Stimulated activated CD4-positive, alpha-beta T cell treated with anti-CD3 and anti-CD28 coated beads, Interleukin-1b, Interleukin-23, amount 100 ng/mL, for 48 hours (primary cell): Measurements from ENCODE around the gene RPN2.

ENCODE experiments used
- DNase-seq: peaks from one replicate; pipeline ENCODE4 v3.0.0-alpha.2; 2020

The RPN2 gene

GRCh38 chr20:37270576-37271420 is 91.7 kb downstream of the RPN2 start:
- no peak for DNase-seq

GRCh38 chr20:37271421-37271768 is 92.3 kb downstream of the RPN2 start:
- DNase-seq: no peak

GRCh38 chr20:37273988-37274387 is 94.9 kb downstream of the RPN2 start:
- no peak for DNase-seq

GRCh38 chr20:37274851-37275524 is 95.9 kb downstream of the RPN2 start:
- no peak for DNase-seq

GRCh38 chr20:37276494-37277252 is 97.5 kb downstream of the RPN2 start:
- DNase-seq: no peak

GRCh38 chr20:37277253-37277593 is 98.1 kb downstream of the RPN2 start:
- DNase-seq: no peak

GRCh38 chr20:37278966-37279590 is 99.9 kb downstream of the RPN2 start:
- no peak for DNase-seq

- DNase-seq: no peak
Observed at GRCh38 chr20:37279820-37280219, 100.7 kb downstream of the RPN2 start.

- DNase-seq: no peak
Observed at GRCh38 chr20:37280403-37280802, 101.3 kb downstream of the RPN2 start.

GRCh38 chr20:37282556-37282955 is 103.4 kb downstream of the RPN2 start:
- no peak for DNase-seq

GRCh38 chr20:37283530-37284195 is 104.5 kb downstream of the RPN2 start:
- DNase-seq: no peak

GRCh38 chr20:37284691-37285161 is 105.6 kb downstream of the RPN2 start:
- DNase-seq: no peak

GRCh38 chr20:37285664-37286374 is 106.7 kb downstream of the RPN2 start:
- DNase-seq: no peak

- no peak for DNase-seq
Observed at GRCh38 chr20:37288091-37288490, 109.0 kb downstream of the RPN2 start.

GRCh38 chr20:37290158-37290810 is 111.2 kb downstream of the RPN2 start:
- DNase-seq: no peak
